OCI-LY3 (cell line): Measurements from ENCODE around the gene ARNT2.

Source experiments
- H2AFZ ChIP-seq: fragments of 200-600, 300-600 bp; shearing (Covaris generic); 2 replicates; pipeline ENCODE4 v1.6.0; 2014; ENCODE audit warnings: antibody characterized with exemption, low read depth, low read length
- H3K27ac ChIP-seq: fragments of 200-600, 300-600 bp; sonication (generic); 2 replicates; pipeline ENCODE4 v1.5.1; 2014; ENCODE audit warnings: mild to moderate bottlenecking, low read length, moderate library complexity, mixed read lengths
- H3K27me3 ChIP-seq: fragments of 200-600, 300-600 bp; sonication (generic); 2 replicates; pipeline ENCODE4 v1.6.1; 2014; ENCODE audit warnings: low read depth, low read length, mixed read lengths
- H3K36me3 ChIP-seq: fragments of 200-600, 300-600 bp; sonication (generic); replicated peaks from 2 replicates; pipeline ENCODE3; 2014; ENCODE audit warnings: low read depth, low read length, mixed read lengths
- H3K4me1 ChIP-seq: fragments of 300-600, 200-600 bp; sonication (generic); 2 replicates; pipeline ENCODE4 v1.6.1; 2014; ENCODE audit warnings: low read length, mixed read lengths
- H3K4me2 ChIP-seq: fragments of 200-600, 300-600 bp; sonication (generic); 2 replicates; pipeline ENCODE4 v1.6.1; 2014; ENCODE audit warnings: low read length, mixed read lengths
- H3K4me3 ChIP-seq: fragments of 300-600, 200-600 bp; sonication (generic); 2 replicates; pipeline ENCODE4 v1.5.1; 2014; ENCODE audit warnings: antibody characterized with exemption, mild to moderate bottlenecking, low read length, moderate library complexity
- H3K79me2 ChIP-seq: fragments of 300-600, 200-600 bp; shearing (Covaris generic); 2 replicates; pipeline ENCODE4 v1.6.1; 2014; ENCODE audit warnings: mild to moderate bottlenecking, low read length, mixed read lengths
- H3K9ac ChIP-seq: fragments of 300-600, 200-600 bp; shearing (Covaris generic); 2 replicates; pipeline ENCODE4 v1.6.0; 2014; ENCODE audit warnings: mild to moderate bottlenecking, low read length, moderate library complexity
- H3K9me3 ChIP-seq: fragments of 200-600, 300-600 bp; shearing (Covaris generic); 2 replicates; pipeline ENCODE4 v1.6.1; 2014; ENCODE audit warnings: low read length, mixed read lengths; ENCODE audit not compliant: insufficient read depth
- H4K20me1 ChIP-seq: fragments of 200-600, 300-600 bp; sonication (generic); 2 replicates; pipeline ENCODE4 v1.6.1; 2016; ENCODE audit warnings: low read length, mixed read lengths; ENCODE audit not compliant: insufficient read depth
- EZH2phosphoT487 ChIP-seq: fragments of 200-600 bp; shearing (Covaris generic); IDR thresholded peaks from 2 replicates; pipeline ENCODE4 v1.6.1; 2018; ENCODE audit warnings: antibody characterized with exemption, mixed run types, low read depth
- TF ChIP-seq, protein P1 (sequence below): fragments of 200-600, 300-600 bp; sonication (generic); IDR thresholded peaks from 2 replicates; pipeline ENCODE4 v1.5.1; 2014; ENCODE audit warnings: antibody characterized with exemption, low read length, low read depth

ARNT2 gene

DNA sequence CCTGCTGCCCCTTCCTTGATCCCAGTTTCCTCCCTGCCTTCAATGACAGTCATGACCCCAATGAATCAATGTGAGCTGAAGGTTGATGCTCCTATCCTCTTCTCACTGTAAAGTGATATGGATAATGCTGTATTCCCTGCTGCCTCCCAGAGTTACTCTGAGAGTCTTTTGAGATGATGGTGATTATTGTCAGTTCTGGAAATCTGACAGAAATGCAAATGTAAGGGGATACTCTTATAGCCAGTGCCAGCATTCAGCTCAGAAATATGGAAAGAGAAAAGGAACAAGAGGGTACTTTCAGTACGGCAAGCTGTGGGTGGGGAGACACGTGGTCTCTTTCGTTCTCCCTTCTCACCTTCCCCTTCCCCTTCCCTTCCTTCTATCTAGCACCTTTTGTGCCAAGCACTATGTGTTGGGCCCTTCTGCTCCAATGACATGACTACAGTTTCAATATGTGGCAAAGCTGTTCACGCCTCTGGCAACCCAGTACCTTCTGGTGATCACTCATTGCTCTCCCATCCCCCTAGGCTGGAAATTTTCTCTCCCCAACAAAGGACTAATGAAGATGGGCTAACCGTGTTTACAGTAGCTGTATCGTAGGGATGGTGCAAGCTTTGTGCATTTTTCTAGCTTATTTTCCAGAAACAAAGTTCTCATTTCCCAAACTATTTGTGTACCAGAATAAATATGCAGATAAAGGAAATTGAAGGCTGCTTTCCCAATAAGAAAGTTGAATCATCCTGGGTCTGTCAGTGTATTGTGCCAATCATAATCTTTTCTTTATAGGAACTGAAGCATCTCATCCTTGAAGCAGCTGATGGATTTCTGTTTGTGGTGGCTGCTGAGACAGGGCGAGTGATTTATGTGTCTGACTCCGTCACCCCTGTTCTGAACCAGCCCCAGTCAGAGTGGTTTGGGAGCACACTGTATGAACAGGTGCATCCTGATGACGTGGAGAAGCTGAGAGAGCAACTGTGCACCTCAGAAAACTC lies 70.3 kb downstream of the ARNT2 start:
- Histone ChIP-seq H3K9ac (no peak overlapping the region), H3K79me2 (no peaks in the 10 kb centered on the region)
- no peak for TF ChIP-seq EZH2phosphoT487
- TF ChIP-seq, protein P1, sequence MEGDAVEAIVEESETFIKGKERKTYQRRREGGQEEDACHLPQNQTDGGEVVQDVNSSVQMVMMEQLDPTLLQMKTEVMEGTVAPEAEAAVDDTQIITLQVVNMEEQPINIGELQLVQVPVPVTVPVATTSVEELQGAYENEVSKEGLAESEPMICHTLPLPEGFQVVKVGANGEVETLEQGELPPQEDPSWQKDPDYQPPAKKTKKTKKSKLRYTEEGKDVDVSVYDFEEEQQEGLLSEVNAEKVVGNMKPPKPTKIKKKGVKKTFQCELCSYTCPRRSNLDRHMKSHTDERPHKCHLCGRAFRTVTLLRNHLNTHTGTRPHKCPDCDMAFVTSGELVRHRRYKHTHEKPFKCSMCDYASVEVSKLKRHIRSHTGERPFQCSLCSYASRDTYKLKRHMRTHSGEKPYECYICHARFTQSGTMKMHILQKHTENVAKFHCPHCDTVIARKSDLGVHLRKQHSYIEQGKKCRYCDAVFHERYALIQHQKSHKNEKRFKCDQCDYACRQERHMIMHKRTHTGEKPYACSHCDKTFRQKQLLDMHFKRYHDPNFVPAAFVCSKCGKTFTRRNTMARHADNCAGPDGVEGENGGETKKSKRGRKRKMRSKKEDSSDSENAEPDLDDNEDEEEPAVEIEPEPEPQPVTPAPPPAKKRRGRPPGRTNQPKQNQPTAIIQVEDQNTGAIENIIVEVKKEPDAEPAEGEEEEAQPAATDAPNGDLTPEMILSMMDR: no peak

DNA sequence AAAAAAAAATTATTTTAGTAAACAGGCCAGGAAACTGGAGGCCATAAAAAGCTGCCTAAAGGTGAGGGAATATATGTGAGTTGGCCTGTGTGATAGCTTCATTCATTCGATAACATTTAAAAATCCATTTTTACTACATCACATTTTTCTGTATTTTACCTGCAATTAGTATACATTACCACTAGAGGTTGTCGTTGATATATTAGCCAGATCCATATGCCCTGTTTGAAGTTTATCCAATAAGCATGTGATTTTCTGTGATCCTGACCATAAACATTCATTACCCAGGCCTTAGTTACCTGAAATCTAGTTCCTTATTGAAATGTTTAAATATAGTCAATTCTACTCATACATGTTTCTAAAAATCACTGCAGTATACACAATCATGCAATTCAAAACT lies 71.4 kb downstream of the ARNT2 start:
- peaks cover 8% of the 10 kb centered on the region; the same call in 1 of the 2 replicates for H3K9me3 ChIP-seq
- H3K9ac ChIP-seq: no peak overlapping the region
- H3K27me3 ChIP-seq: no peaks in the 10 kb centered on the region
- H3K4me3 ChIP-seq: no peak overlapping the region
- H3K4me2 ChIP-seq: no peak overlapping the region
- no peak overlapping the region for H2AFZ ChIP-seq
- peaks cover 34% of the 10 kb centered on the region for H3K4me1 ChIP-seq
- H3K79me2 ChIP-seq: no peaks in the 10 kb centered on the region
- no peaks in the 10 kb centered on the region for H4K20me1 ChIP-seq
- H3K27ac ChIP-seq: no peak overlapping the region
- no peak for TF ChIP-seq EZH2phosphoT487
- TF ChIP-seq, protein P1: peak; percentile 54
- peaks cover 10% of the 10 kb centered on the region for H3K36me3 ChIP-seq

More for the DNA sequence above, 70.3 kb downstream of the ARNT2 start:
- Histone ChIP-seq H3K36me3 (peaks cover 10% of the 10 kb centered on the region), H3K4me2 (no peak overlapping the region), H3K4me1 (peaks cover 45% of the 10 kb centered on the region), H2AFZ (no peak overlapping the region), H3K27me3 (no peaks in the 10 kb centered on the region), H3K27ac (no peak overlapping the region), H4K20me1 (no peaks in the 10 kb centered on the region), H3K4me3 (no peak overlapping the region), H3K9me3 (peaks cover 8% of the 10 kb centered on the region; the same call in 1 of the 2 replicates)

DNA sequence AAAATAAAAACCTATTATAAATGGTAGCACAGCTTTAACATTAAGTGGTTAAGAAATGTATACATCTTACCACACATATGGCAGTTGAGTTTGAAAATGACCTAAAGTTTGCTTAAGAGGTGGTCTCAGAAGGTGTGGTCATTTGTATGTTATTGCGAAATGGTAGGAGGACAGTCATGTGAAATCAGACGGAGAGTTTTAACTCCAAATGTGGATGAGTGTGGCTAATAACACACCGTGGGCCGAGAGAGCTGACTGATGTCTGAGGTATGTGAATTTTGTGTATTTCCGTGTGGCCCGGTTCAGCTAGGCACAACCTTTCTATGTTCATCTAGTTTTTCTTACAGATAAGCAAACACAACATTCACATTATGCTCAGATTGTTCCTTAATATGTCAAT lies 71.9 kb downstream of the ARNT2 start:
- Histone ChIP-seq H3K36me3 (peaks cover 10% of the 10 kb centered on the region), H3K4me2 (no peak overlapping the region), H3K27me3 (no peaks in the 10 kb centered on the region), H3K9me3 (peaks cover 8% of the 10 kb centered on the region; the same call in 1 of the 2 replicates), H3K79me2 (no peaks in the 10 kb centered on the region), H4K20me1 (no peaks in the 10 kb centered on the region), H3K4me3 (no peak overlapping the region), H3K27ac (no peak overlapping the region), H3K9ac (no peak overlapping the region), H3K4me1 (peaks cover 29% of the 10 kb centered on the region), H2AFZ (no peak overlapping the region)
- no peak for TF ChIP-seq EZH2phosphoT487
- TF ChIP-seq, protein P1: no peak

DNA sequence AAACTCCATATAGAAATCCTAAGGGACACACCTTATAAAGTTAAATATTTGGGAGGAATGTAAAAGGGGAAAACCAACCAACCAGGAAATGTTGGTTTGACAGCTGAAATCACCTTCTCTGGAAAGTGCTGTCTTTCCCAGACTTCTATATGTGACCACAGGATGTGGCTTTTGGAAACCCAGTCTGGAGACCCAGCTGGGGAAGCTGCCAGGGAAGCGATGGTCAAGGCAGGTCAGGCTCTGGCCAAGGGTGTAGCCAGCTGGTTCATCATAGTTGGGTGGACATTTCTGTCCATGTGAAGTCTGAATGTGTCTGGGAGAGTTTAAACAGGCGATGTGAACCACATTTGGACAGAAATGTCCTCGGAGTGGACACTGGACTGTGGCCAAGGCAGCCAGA lies 73.9 kb downstream of the ARNT2 start:
- no peak for TF ChIP-seq EZH2phosphoT487
- TF ChIP-seq, protein P1: no peak
- Histone ChIP-seq H3K4me3 (no peak overlapping the region), H3K4me2 (no peak overlapping the region), H4K20me1 (no peaks in the 10 kb centered on the region), H2AFZ (no peak overlapping the region), H3K9me3 (peaks cover 8% of the 10 kb centered on the region; the same call in 1 of the 2 replicates), H3K4me1 (peaks cover 9% of the 10 kb centered on the region), H3K9ac (no peak overlapping the region), H3K27ac (no peak overlapping the region), H3K79me2 (no peaks in the 10 kb centered on the region), H3K27me3 (no peaks in the 10 kb centered on the region), H3K36me3 (peaks cover 10% of the 10 kb centered on the region)
